ENCODE results near the gene EPHB2. TPM values are rescaled to one million over a fixed set of nuclear protein-coding genes. Genes with fewer than 3 reads are reported as not detected.

Gene EPHB2
- total RNA-seq, 1 donor from 2014 or later = 3.9 TPM

DNA sequence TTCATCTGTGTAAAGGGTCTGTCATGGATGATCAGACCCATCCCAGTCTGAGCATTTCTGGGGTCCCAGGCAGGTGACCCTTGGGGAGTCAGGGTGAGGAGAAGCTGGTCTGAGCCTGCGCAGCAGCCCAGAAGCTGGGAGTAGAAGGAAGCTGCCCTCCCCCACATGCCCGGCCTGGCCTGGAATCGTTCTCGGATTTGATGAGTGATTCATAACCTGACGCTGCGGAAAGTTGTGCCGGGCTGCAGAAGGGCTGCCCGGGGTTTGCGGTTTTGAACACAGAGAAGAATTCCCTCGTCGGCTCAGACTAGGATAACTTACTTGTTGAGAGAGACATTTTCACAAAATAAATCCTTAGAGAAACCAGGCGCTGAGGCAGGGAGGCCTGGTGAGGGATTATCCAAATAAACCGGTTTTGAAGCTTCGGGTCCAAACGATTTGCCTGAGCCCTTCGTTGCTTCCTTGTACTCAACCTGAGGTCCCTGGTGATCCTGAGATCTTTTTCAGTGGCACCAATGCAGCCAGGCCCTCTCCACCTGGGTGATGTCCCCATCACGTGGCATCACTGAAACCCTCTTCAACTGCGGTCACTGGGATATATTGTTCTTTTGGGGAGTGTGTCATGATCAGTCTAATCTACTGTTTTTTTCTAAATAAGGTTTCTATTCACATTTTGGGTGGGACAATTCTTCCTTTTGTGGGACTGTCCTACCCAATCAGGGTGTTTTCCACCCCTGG lies 29.2 kb downstream of the EPHB2 start:
- no peak for TF ChIP-seq POLR2AphosphoS5 (IDR thresholded peaks at IDR 0.05; ENCODE audit: insufficient read depth in 1 of 2, low read depth in 1 of 2)
- TF ChIP-seq CTCF (IDR thresholded peaks at IDR 0.05) = no peak
- TF ChIP-seq POLR2A (IDR thresholded peaks at IDR 0.05) = no peak

DNA sequence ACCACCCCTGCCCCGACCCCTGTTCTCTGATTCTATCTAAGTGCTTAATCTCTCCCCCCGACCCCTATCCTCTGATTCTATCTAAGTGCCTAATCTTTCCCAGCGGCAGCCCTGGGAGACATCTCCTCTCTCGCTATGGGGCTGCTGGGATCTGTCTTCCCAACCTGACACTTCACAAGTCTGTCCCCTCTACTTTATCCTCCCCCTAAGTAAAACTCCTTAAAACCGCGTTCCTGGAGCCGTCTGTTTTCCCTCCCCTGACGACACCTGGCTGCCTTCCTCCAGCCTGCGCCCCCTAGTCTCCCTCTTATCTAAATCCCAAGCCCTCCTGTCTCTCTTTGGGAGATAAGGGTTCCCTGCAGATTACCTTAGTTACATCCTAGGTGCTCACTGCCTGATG lies 30.5 kb downstream of the EPHB2 start:
- no peaks in the 10 kb centered on the region for H3K27me3 ChIP-seq
- no peak overlapping the region for H3K4me3 ChIP-seq
- intact Hi-C loops (cut with DNase I) = no loop called here
- no peak for DNase-seq (ENCODE audit: extremely low spot score in 2 of 2)
- no peaks in the 10 kb centered on the region for H3K36me3 ChIP-seq
- no peak overlapping the region for H3K27ac ChIP-seq
- H3K9me3 ChIP-seq = no peaks in the 10 kb centered on the region
- TF ChIP-seq CTCF (IDR thresholded peaks at IDR 0.05) (no peak), POLR2A (IDR thresholded peaks at IDR 0.05) (no peak), POLR2AphosphoS5 (IDR thresholded peaks at IDR 0.05; ENCODE audit: insufficient read depth in 1 of 2, low read depth in 1 of 2) (no peak)
- peaks cover 9% of the 10 kb centered on the region for H3K4me1 ChIP-seq

More for the DNA sequence above, 29.2 kb downstream of the EPHB2 start:
- no peaks in the 10 kb centered on the region for H3K27me3 ChIP-seq
- no peak overlapping the region for H3K27ac ChIP-seq
- DNase-seq (ENCODE audit: extremely low spot score in 2 of 2) = no peak
- no peak overlapping the region for H3K4me3 ChIP-seq
- H3K36me3 ChIP-seq = no peaks in the 10 kb centered on the region
- no peaks in the 10 kb centered on the region for H3K9me3 ChIP-seq
- intact Hi-C loops (cut with DNase I) = no loop called here
- H3K4me1 ChIP-seq = peaks cover 9% of the 10 kb centered on the region

DNA sequence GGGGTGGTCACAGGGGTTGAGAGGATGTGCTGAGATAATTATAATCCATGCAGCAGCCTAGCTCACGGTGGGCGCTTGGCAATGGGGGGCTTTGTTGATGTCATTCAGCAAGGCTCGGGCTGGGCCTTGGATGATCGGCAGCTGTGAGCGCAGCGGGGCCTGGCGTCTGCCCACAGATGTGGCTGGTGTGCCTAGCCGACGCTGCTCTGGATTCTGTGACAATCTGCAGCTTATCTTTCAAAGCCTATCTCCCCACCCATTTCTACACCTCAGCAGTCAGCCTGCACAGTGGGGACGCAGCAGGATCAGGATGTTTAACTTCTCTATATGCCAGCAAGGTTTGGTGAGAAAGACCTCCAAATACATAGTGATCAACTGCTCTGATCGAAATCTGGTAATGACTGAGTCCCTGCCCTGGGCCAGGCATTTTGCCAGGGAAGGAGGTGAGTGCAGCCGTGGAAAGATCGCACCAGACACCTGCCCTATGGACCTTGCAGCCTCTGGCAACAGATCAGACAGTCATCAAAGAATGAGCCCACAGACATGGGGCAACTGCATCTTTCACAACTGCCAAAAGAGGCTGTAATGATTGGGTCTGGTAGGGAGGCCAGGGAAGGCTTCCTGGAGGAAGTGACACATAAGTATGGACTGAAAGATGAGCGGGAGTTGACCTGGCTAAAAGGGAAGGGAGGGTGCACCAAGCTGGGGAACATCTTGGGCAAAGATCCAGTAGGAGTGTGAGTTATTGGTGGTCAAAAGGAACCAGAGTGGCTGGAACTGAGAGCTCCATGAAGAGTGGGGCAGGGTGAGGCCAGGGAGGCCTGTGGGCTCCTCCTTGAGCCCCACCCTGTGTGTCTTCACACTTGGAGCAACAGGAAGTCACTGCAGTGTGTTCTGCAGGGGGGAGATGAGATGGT lies 35.3 kb downstream of the EPHB2 start:
- peaks cover 11% of the 10 kb centered on the region for H3K4me1 ChIP-seq
- intact Hi-C loops (cut with DNase I) = no loop called here
- TF ChIP-seq CTCF (IDR thresholded peaks at IDR 0.05) = no peak

GRCh38 chr1:22747021-22747734 lies 36.5 kb downstream of the EPHB2 start:
- DNase-seq (ENCODE audit: extremely low spot score in 2 of 2) = no peak
- Histone ChIP-seq H3K4me3 (no peak overlapping the region), H3K36me3 (no peaks in the 10 kb centered on the region), H3K4me1 (peaks cover 18% of the 10 kb centered on the region), H3K27ac (no peak overlapping the region), H3K9me3 (no peaks in the 10 kb centered on the region), H3K27me3 (no peaks in the 10 kb centered on the region)
- no peak for TF ChIP-seq POLR2AphosphoS5 (IDR thresholded peaks at IDR 0.05; ENCODE audit: insufficient read depth in 1 of 2, low read depth in 1 of 2)
- TF ChIP-seq CTCF (IDR thresholded peaks at IDR 0.05) = no peak
- TF ChIP-seq POLR2A (IDR thresholded peaks at IDR 0.05) = no peak
- intact Hi-C loops (cut with DNase I) = no loop called here

More for the DNA sequence above, 35.3 kb downstream of the EPHB2 start:
- no peaks in the 10 kb centered on the region for H3K36me3 ChIP-seq
- no peaks in the 10 kb centered on the region for H3K27me3 ChIP-seq
- no peak overlapping the region for H3K4me3 ChIP-seq
- no peaks in the 10 kb centered on the region for H3K9me3 ChIP-seq
- DNase-seq (ENCODE audit: extremely low spot score in 2 of 2) = no peak
- H3K27ac ChIP-seq = no peak overlapping the region

Data from vagina (tissue), 2 donors.